ENCODE results near the gene GALC. TPM values are rescaled to one million over a fixed set of nuclear protein-coding genes. Genes with fewer than 3 reads are reported as not detected.
"Not testable (repeated sequence)": the region's sequence is repeated elsewhere in the genome, so short reads cannot be mapped to it uniquely, and the experiment has no call there.

GALC gene
- total RNA-seq = 41.3 TPM

- DNase-seq = peak; percentile 92
Measured at GRCh38 chr14:87992718-87993628, at the start of gene GALC. Gene GALC (minus strand): TSS chr14:87993182. CDS start chr14:87993164, 18 bp downstream.

DNA sequence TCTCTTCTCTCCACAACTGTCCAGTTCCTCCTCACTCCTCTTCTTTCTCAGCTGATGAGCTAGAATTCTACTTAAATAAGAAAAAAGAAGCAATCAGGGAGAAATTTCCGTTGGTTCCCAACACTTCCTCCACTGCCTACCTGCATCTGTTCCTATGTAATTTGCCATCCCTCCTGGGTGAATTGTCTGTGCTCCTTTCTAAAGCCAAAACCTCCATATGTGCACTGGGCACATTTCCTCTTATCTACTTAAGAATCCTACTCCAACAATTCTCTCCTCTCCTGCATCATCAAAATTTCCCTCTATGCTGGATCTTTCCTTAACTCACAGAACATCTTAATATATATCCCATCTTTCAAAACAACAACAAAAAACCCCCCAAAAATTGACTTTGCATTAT, 47.2 kb upstream of the GALC start:
- DNase-seq = no peak

DNA sequence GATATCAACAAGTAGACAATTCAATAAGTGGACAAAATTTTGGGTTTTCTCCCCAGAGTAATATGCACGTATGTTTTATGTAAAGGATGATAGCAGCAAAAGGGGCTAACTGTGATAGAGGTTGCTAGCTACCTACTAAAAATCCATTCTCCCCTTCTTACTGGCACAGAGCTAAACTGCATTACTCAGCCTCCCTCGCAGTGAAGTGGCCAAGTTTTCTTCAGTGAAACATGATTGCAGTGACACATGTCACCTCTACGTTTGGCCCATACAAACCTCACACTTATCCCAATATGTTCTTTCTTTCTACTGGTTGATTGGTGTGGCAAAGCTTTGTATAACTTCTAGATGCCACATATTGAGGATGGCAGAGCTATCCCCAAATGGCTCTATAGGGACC, 46.2 kb upstream of the GALC start:
- DNase-seq = no peak

- no peak for DNase-seq
Measured at GRCh38 chr14:88037325-88037724, 44.3 kb upstream of the GALC start.

DNA sequence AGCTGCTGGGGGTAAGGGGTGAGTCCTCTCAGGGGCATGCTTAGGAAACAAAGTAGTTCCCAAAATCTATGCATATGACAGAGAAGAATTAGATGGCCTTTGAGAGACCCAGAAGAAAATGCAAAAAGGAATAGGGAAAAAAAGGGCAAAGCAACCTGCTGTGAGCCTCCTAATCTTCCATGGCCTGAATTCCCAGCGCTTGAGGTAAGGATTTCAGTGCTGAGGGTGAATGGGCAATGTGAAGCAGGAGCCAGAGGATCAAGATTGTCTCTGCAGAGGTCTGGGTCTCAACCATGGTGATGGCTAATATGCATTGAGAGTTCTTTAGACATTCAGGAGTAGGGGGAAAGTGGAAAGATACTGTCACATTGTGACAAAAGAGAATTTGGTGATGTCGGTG, 43.4 kb upstream of the GALC start:
- no peak for DNase-seq

- DNase-seq = no peak
Measured at GRCh38 chr14:88034076-88034475, 41.1 kb upstream of the GALC start.

- DNase-seq = no peak
Measured at GRCh38 chr14:88032373-88032772, 39.4 kb upstream of the GALC start.

DNA sequence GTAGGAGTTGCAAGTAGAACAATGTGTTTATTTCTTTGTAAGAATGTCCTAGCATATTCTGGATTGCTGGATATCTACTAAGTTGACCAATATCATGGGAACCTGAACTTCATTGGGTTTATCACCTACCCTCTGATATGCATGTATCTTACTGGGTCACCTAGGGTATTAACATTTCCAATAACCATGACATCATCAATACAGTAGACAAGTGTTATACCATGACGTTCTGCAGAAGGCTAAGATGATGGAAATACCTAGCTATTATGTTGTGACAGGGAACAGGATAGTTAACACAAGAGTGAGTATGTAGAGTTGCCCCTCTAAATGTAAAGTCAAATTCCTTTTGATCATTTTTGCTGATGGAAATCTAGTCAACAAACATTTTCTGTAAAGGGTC, 37.9 kb upstream of the GALC start:
- no peak for DNase-seq

- DNase-seq = no peak
Measured at GRCh38 chr14:88030079-88030478, 37.1 kb upstream of the GALC start.

GRCh38 chr14:88029500-88029899, 36.5 kb upstream of the GALC start:
- no peak for DNase-seq

GRCh38 chr14:88026890-88027289, 33.9 kb upstream of the GALC start:
- no peak for DNase-seq

DNA sequence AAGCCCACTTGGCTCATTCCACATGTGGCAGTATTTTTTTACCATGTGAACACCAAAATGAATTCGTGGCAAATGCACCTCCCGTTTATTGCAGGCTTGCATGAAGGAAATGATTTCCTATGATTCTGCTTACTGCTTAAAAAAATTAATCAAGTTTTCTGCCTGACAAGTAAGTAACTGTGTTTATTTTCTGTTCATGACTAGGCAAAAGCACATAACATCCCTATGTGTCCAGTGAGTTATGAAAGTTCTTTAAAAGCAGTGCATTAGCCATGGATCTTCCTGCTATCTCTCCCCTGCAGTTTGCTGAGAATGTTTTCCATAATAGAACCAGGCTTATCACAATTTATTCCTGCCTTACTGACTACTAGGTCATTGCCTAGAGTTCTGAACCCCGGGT, 32.3 kb upstream of the GALC start:
- no peak for DNase-seq

GRCh38 chr14:88024252-88025086, 31.5 kb upstream of the GALC start:
- DNase-seq = not testable (repeated sequence)

- no peak for DNase-seq
Measured at GRCh38 chr14:88023658-88024187, 30.7 kb upstream of the GALC start.

DNA sequence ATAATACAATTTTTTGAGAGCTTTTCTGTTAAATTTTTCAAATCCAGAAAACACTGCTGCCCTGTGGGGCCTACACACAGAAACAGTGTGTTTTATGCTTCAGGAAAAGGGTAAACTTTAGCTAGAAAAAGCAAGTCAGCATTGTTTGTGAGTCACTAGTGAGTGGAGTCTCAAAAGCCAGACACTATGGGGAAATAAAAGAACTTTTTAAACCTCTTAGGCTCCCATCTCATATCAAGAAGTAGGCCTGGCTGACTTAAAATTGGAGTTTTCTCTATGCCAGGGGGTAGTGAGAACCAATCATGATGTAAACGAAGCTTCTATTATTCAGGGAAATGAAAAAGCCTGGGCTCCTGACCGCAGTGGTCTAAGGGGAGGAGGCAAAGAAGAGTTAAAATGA, 24.6 kb upstream of the GALC start:
- DNase-seq = no peak

- DNase-seq = no peak
Measured at GRCh38 chr14:88016768-88017167, 23.8 kb upstream of the GALC start.

GRCh38 chr14:88013750-88014349, 20.9 kb upstream of the GALC start:
- peak; percentile 29 for DNase-seq

DNA sequence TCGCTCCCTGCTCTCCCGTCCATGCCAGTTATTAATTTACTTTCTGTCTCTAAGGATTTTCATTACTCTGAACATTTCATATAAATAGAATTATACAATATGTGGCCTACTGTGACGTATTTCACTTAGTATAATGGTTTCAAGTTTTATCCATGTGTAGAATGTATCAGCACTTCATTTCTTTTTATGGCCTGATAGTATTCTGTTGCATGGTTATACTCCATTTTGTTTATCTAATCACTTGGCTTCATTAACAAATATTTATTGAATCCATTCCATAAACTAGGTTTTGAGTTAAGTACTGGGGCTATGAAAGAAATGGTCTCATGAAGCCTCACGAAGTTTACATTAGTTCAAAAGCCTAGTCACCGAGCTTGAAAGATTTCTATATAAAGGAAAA, 19.5 kb upstream of the GALC start:
- no peak for DNase-seq

- no peak for DNase-seq
Measured at GRCh38 chr14:88010331-88010730, 17.3 kb upstream of the GALC start.

DNA sequence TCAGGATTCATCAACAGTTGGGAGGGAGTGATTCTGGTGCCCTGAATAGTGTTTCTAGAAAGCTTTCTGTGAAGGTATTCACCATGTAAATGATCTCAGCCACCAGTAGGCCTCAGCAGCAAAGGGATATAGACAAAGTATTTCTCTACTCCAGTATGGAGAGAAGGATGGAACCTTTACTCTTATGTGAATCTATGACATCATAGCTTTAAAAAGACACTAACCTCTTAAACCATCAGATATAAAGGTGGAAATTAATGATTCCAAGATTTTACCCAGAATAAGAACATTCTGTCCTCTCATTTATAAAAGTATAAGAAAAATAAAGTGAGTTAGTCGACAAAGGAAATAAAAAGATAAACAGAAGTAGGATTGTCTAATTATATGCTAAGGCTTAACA, 16.5 kb upstream of the GALC start:
- DNase-seq = no peak

DNA sequence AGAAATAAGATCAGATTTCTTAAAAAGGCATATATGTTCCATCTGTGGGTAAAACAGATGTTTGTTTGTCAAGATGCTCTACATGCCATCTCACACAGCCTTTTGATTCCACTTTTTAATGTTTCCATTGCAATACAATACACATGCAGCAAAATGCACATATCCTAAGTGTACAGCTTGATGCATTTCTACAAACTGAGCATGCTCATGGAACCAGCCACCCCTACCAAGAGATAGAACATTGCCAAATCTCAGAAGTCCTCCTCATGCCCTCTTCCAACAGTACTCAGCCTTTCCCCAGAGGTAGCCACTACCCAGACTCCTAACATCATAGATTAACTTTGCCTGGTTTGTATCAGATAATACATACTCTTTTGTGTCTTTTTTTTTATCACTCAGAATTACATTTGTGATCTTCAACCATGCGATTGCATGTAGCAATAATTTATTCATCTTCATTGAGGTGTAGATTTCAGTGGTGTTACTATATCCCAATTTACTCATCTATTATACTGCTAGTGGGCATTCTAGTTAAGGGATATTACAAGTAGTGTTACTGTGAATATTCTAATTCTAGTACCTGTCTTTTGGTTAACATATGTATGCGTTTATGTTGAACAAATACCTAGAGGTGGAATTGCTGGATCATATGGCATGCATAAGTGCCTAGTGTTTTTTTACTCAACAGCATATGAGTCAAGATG, 15.2 kb upstream of the GALC start:
- no peak for DNase-seq

GRCh38 chr14:88007608-88008007, 14.6 kb upstream of the GALC start:
- DNase-seq = no peak
